Skeletal muscle satellite cell (primary cell): ENCODE results near the gene ARID4B.
"Not testable (repeated sequence)": the region's sequence is repeated elsewhere in the genome, so short reads cannot be mapped to it uniquely, and the experiment has no call there.

ENCODE experiments used
- H3K27me3 ChIP-seq: 2 replicates; pipeline ENCODE4 v1.7.0; 2013; ENCODE audit warnings: low read length; ENCODE audit not compliant: control insufficient read depth, insufficient read depth
- H3K36me3 ChIP-seq: 2 replicates; pipeline ENCODE4 v1.7.0; 2013; ENCODE audit warnings: mild to moderate bottlenecking, control low read depth, low read length; ENCODE audit not compliant: insufficient read depth
- H3K4me1 ChIP-seq: 2 replicates; pipeline ENCODE4 v1.7.0; 2013; ENCODE audit warnings: low read length; ENCODE audit not compliant: control insufficient read depth, insufficient read depth
- H3K4me2 ChIP-seq: 2 replicates; pipeline ENCODE4 v1.7.0; 2013; ENCODE audit warnings: mild to moderate bottlenecking, low read length
- H3K4me3 ChIP-seq: 2 replicates; pipeline ENCODE4 v1.7.0; 2013; ENCODE audit warnings: low read length
- H3K9ac ChIP-seq: 2 replicates; pipeline ENCODE4 v1.7.0; 2013; ENCODE audit warnings: mild to moderate bottlenecking, low read depth, low read length, moderate library complexity
- H3K9me3 ChIP-seq: replicated peaks from 2 replicates; pipeline ENCODE4 v1.7.0; 2013; ENCODE audit warnings: mild to moderate bottlenecking, control low read depth, low read length

Gene ARID4B

DNA sequence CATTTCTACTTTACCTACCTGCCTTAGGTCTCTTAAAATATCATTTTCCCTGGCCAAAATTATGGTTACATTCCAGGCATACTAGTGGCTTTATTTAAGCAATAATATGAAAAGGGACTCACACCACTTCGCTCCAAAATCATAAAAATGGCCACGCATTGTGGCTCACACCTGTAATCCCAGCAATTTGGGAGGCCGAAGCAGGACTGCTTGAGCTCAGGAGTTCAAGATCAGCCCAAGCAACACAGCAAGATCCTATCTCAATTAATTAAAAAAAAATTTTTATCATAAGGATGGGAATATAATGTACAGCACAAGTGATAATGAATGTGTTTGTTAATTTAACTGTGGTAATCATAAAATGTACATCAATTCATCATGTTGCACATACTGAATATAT lies 65.4 kb downstream of the ARID4B start:
- no peaks in the 10 kb centered on the region for H3K4me1 ChIP-seq
- no peak overlapping the region for H3K4me3 ChIP-seq
- no peak overlapping the region for H3K9ac ChIP-seq
- no peak overlapping the region for H3K4me2 ChIP-seq
- H3K27me3 ChIP-seq, result no peaks in the 10 kb centered on the region
- no peaks in the 10 kb centered on the region for H3K9me3 ChIP-seq
- H3K36me3 ChIP-seq, result no peaks in the 10 kb centered on the region

DNA sequence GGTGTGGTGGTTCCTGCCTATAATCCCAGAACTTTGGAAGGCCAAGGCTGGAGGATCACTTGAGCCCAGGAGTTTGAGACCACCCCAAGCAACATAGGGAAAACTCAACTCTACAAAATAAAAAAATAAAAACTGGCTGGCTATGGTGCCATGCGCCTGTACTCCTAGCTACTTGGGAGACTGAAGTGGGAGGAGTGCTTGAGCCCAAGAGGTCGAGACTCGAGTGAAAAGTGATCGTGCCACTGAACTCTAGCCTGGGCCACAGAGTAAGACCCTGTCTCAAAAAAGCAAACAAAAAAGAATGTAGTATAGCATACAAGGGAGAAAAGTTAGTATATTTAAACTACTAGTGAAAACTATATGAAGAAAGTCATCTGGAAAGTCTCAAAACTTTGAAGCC lies 66.7 kb downstream of the ARID4B start:
- Histone ChIP-seq H3K9me3 (no peaks in the 10 kb centered on the region), H3K4me2 (no peak overlapping the region), H3K27me3 (no peaks in the 10 kb centered on the region), H3K4me3 (no peak overlapping the region), H3K9ac (no peak overlapping the region), H3K4me1 (no peaks in the 10 kb centered on the region), H3K36me3 (no peaks in the 10 kb centered on the region)

DNA sequence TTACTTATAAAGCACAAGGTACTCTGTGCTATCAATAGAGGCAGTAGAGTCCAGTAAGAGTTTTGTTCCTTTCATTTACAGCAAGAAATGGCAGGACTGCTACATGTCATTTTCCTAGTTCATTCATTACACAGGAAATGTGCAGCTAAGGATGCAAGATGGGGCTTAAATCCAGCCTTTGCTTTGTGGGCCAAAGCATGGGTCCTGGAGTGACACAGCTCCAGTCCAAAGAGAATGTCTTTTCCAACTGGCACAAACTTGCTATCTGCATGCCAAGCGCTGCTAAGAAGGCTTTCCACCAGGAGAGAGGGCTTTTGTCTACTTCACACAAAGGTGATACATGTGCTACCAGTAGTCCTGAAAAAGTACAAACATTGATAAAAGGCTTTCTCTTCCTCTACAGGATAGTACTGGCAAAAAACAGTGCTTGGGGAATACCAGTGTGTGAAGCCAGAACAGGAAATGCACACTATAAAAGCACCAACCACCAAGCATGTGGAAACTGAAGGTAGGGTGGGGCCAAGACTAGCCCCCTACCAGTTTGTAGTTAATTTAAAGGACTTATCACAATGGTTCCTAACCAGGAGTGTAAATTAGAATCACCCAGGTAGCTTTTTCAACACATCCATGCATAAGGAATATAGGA lies 68.7 kb downstream of the ARID4B start:
- no peaks in the 10 kb centered on the region for H3K27me3 ChIP-seq
- no peaks in the 10 kb centered on the region for H3K4me1 ChIP-seq
- H3K4me2 ChIP-seq, result no peak overlapping the region
- no peak overlapping the region for H3K4me3 ChIP-seq
- no peaks in the 10 kb centered on the region for H3K9me3 ChIP-seq
- no peaks in the 10 kb centered on the region for H3K36me3 ChIP-seq
- H3K9ac ChIP-seq, result no peak overlapping the region

GRCh38 chr1:235258068-235258467 lies 69.9 kb downstream of the ARID4B start:
- not testable (repeated sequence) for H3K36me3 ChIP-seq, H3K9me3 ChIP-seq, H3K4me1 ChIP-seq, H3K4me2 ChIP-seq, H3K27me3 ChIP-seq, H3K9ac ChIP-seq, H3K4me3 ChIP-seq

DNA sequence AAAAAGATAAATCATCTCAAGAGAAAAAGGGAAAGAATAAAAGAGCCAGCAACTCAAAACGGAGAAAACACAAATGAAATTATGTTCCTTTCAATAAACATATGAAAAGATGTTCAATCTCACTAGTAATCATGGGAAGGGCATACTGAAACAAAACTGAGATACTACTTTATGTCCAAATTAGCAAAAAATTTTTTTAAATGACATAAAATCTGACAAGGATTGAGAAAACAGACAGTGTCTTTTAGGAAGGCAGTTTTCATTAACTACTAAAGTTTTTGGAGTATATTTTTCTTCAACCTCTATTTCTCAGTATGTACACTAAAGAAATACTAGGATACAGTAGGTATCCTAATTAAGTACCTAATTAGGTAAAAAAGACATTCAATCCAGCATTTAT lies 73.3 kb downstream of the ARID4B start:
- Histone ChIP-seq H3K4me3 (no peak overlapping the region), H3K27me3 (no peaks in the 10 kb centered on the region), H3K9me3 (no peaks in the 10 kb centered on the region), H3K9ac (no peak overlapping the region), H3K4me1 (no peaks in the 10 kb centered on the region), H3K36me3 (no peaks in the 10 kb centered on the region), H3K4me2 (no peak overlapping the region)

GRCh38 chr1:235253219-235253962 lies 74.6 kb downstream of the ARID4B start:
- Histone ChIP-seq H3K36me3 (no peaks in the 10 kb centered on the region), H3K4me2 (no peak overlapping the region), H3K9ac (no peak overlapping the region), H3K4me1 (no peaks in the 10 kb centered on the region), H3K4me3 (no peak overlapping the region), H3K9me3 (no peaks in the 10 kb centered on the region), H3K27me3 (no peaks in the 10 kb centered on the region)

- no peaks in the 10 kb centered on the region for H3K27me3 ChIP-seq
- no peaks in the 10 kb centered on the region for H3K9me3 ChIP-seq
- H3K9ac ChIP-seq, result no peak overlapping the region
- no peaks in the 10 kb centered on the region for H3K36me3 ChIP-seq
- H3K4me3 ChIP-seq, result no peak overlapping the region
- H3K4me1 ChIP-seq, result peaks cover 7% of the 10 kb centered on the region
- no peak overlapping the region for H3K4me2 ChIP-seq
Observed at GRCh38 chr1:235250430-235250829, 77.5 kb downstream of the ARID4B start.

- Histone ChIP-seq H3K4me1 (peaks cover 7% of the 10 kb centered on the region), H3K4me2 (no peak overlapping the region), H3K27me3 (no peaks in the 10 kb centered on the region), H3K9ac (no peak overlapping the region), H3K36me3 (peaks cover 5% of the 10 kb centered on the region), H3K9me3 (no peaks in the 10 kb centered on the region), H3K4me3 (no peak overlapping the region)
Observed at GRCh38 chr1:235246022-235246948, 81.7 kb downstream of the ARID4B start.

DNA sequence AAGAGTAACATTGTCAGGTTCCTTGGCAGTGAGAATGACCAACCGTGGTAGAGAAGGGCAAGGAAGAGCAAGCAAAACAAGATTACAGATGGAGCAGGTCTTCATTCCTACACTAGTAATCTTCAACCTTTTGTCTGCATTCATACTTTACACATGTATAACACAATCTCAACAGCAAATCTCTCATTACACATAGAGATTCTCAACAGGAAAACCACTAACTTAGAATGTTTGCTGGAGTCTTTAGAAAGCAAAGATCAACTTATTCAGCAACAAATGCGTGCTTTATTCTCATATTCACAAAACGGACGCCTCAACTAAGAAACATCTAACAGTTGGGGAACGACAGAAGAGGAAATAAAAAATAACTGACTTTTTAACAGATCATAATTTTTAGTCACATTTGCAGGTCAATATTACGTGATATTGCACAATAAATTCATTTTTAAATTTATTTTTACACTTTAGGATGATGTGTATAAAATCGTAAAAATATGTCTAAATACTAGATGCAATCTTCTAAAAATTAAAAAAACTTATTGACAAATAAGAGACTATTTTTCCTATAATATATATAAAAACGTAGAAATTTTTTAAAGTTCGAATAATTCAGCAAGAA lies 82.9 kb downstream of the ARID4B start:
- Histone ChIP-seq H3K4me1 (peaks cover 7% of the 10 kb centered on the region), H3K4me2 (no peak overlapping the region), H3K9me3 (no peaks in the 10 kb centered on the region), H3K27me3 (no peaks in the 10 kb centered on the region), H3K4me3 (no peak overlapping the region), H3K9ac (no peak overlapping the region), H3K36me3 (peaks cover 5% of the 10 kb centered on the region)

DNA sequence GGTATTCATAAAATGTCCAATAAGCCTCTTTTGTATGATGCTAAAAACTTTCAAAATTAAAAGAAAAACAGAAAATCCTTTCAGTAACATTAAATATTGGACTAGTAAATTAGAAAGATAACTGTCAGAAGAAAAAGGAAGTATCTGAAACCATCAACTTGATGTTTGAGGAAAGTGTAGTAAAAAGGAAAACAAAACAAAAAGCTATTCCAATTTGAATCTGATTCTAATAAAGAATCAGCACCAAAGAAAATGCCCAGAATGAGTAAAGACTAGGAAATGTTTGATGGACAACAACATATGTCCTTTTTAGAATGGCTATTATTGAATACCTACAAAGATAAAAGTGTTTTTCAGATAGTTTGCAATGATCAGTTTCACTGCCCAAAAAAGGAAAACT lies 87.0 kb downstream of the ARID4B start:
- Histone ChIP-seq H3K4me3 (no peak overlapping the region), H3K27me3 (no peaks in the 10 kb centered on the region), H3K9me3 (no peaks in the 10 kb centered on the region), H3K36me3 (peaks cover 22% of the 10 kb centered on the region), H3K9ac (no peak overlapping the region), H3K4me2 (no peak overlapping the region), H3K4me1 (no peaks in the 10 kb centered on the region)

- Histone ChIP-seq H3K9me3 (no peaks in the 10 kb centered on the region), H3K27me3 (no peaks in the 10 kb centered on the region), H3K4me3 (no peak overlapping the region), H3K9ac (no peak overlapping the region), H3K4me1 (no peaks in the 10 kb centered on the region), H3K4me2 (no peak overlapping the region), H3K36me3 (peaks cover 22% of the 10 kb centered on the region)
Observed at GRCh38 chr1:235239851-235240250, 88.1 kb downstream of the ARID4B start.
